CD4-positive, alpha-beta T cell treated with Interleukin-6 for 4 hours (primary cell): ENCODE measurements around the gene PPM1M.
"Not testable (repeated sequence)": the region's sequence is repeated elsewhere in the genome, so short reads cannot be mapped to it uniquely, and the experiment has no call there.

Source experiments
- DNase-seq: peaks from one replicate; pipeline ENCODE4 v3.0.0-alpha.2; 2020; ENCODE audit warnings: mixed read lengths

The PPM1M gene

GRCh38 chr3:52248165-52248541 is 2.6 kb downstream of the PPM1M start:
- no peak for DNase-seq

GRCh38 chr3:52248816-52249547 is 3.4 kb downstream of the PPM1M start:
- DNase-seq = peak; percentile 66

GRCh38 chr3:52249683-52250082 is 4.1 kb downstream of the PPM1M start:
- DNase-seq = no peak

- no peak for DNase-seq
Observed at GRCh38 chr3:52250122-52250521, 4.6 kb downstream of the PPM1M start.

GRCh38 chr3:52253314-52254304 is 8.1 kb downstream of the PPM1M start:
- DNase-seq = peak; percentile 89

- no peak for DNase-seq
Observed at GRCh38 chr3:52254608-52255007, 9.0 kb downstream of the PPM1M start.

- no peak for DNase-seq
Observed at GRCh38 chr3:52256159-52256558, 10.6 kb downstream of the PPM1M start.

GRCh38 chr3:52256622-52257021 is 11.1 kb downstream of the PPM1M start:
- no peak for DNase-seq

- DNase-seq = no peak
Observed at GRCh38 chr3:52257911-52258310, 12.4 kb downstream of the PPM1M start.

GRCh38 chr3:52259035-52259434 is 13.5 kb downstream of the PPM1M start:
- no peak for DNase-seq

- DNase-seq = no peak
Observed at GRCh38 chr3:52259448-52259847, 13.9 kb downstream of the PPM1M start.

- no peak for DNase-seq
Observed at GRCh38 chr3:52262447-52262846, 16.9 kb downstream of the PPM1M start.

GRCh38 chr3:52265387-52265786 is 19.8 kb downstream of the PPM1M start:
- no peak for DNase-seq

GRCh38 chr3:52268036-52268435 is 22.5 kb downstream of the PPM1M start:
- peak; percentile 75 for DNase-seq

- DNase-seq = no peak
Observed at GRCh38 chr3:52269776-52270175, 24.2 kb downstream of the PPM1M start.

GRCh38 chr3:52270252-52270754 is 24.7 kb downstream of the PPM1M start:
- no peak for DNase-seq

GRCh38 chr3:52272172-52272571 is 26.6 kb downstream of the PPM1M start:
- not testable (repeated sequence) for DNase-seq

- no peak for DNase-seq
Observed at GRCh38 chr3:52272831-52273230, 27.3 kb downstream of the PPM1M start.

- not testable (repeated sequence) for DNase-seq
Observed at GRCh38 chr3:52274781-52275180, 29.2 kb downstream of the PPM1M start.

GRCh38 chr3:52277071-52277964 is 31.8 kb downstream of the PPM1M start:
- DNase-seq = peak; percentile 74

- DNase-seq = peak; percentile 67
Observed at GRCh38 chr3:52277972-52278509, 32.5 kb downstream of the PPM1M start.

GRCh38 chr3:52278510-52279069 is 33.0 kb downstream of the PPM1M start, which contains the start of gene WDR82:
WDR82 (minus strand) TSS chr3:52278649; CDS start chr3:52278361, 288 bp downstream.
- DNase-seq = peak; percentile 98
